Glutamatergic neuron (in vitro differentiated cells): ENCODE results near the gene RSPH3. TPM values are rescaled to one million over a fixed set of nuclear protein-coding genes. Genes with fewer than 3 reads are reported as not detected.

Experiments used
- DNase-seq: peaks from one replicate; pipeline ENCODE4 v3.0.0; 2022
- H3K27ac Mint-ChIP-seq: one replicate; pipeline ENCODE4 v1.8.0; 2020; ENCODE audit warnings: mild to moderate bottlenecking, mixed read lengths, inconsistent platforms; ENCODE audit not compliant: unreplicated experiment
- H3K27me3 Mint-ChIP-seq: one replicate; pipeline ENCODE4 v1.8.0; 2020; ENCODE audit warnings: mild to moderate bottlenecking, moderate library complexity, mixed read lengths, inconsistent platforms; ENCODE audit not compliant: unreplicated experiment
- H3K36me3 Mint-ChIP-seq: one replicate; pipeline ENCODE4 v1.8.0; 2020; ENCODE audit warnings: mild to moderate bottlenecking, mixed read lengths, inconsistent platforms; ENCODE audit not compliant: unreplicated experiment
- H3K4me1 Mint-ChIP-seq: one replicate; pipeline ENCODE4 v1.8.0; 2020; ENCODE audit warnings: mild to moderate bottlenecking, low read depth, mixed read lengths, inconsistent platforms; ENCODE audit not compliant: unreplicated experiment
- H3K4me3 Mint-ChIP-seq: one replicate; pipeline ENCODE4 v1.8.0; 2020; ENCODE audit warnings: mild to moderate bottlenecking, mixed read lengths, inconsistent platforms; ENCODE audit not compliant: unreplicated experiment
- H3K9me3 Mint-ChIP-seq: one replicate; pipeline ENCODE4 v1.8.0; 2020; ENCODE audit warnings: mild to moderate bottlenecking, moderate library complexity, mixed read lengths, inconsistent platforms; ENCODE audit not compliant: unreplicated experiment
- CTCF ChIP-seq: fragments of 200-600 bp; sonication (generic); IDR thresholded peaks from one replicate; pipeline ENCODE4 v1.5.0; 2021; ENCODE audit not compliant: partially characterized antibody, unreplicated experiment
- total RNA-seq: library from RNA; stranded (reverse); fragmentation: NEBNext Ultra II Directional; extraction: Animal tissue kit (Norgen Biotek cat#: 25700); gene quantifications from one replicate; pipeline ENCODE4 v1.2.1, GENCODE V29; 2021; ENCODE audit not compliant: unreplicated experiment

The RSPH3 gene
- total RNA-seq, 1 donor from 2014 or later, result 4.6 TPM

- no peak overlapping the region for H3K27ac Mint-ChIP-seq
- no peak for DNase-seq
- H3K27me3 Mint-ChIP-seq, result no peaks in the 10 kb centered on the region
- TF ChIP-seq CTCF, result no peak
- peaks cover 14% of the 10 kb centered on the region for H3K4me1 Mint-ChIP-seq
- no peak overlapping the region for H3K4me3 Mint-ChIP-seq
- H3K36me3 Mint-ChIP-seq, result no peaks in the 10 kb centered on the region
- no peaks in the 10 kb centered on the region for H3K9me3 Mint-ChIP-seq
Observed at GRCh38 chr6:159043947-159044346, 43.9 kb upstream of the RSPH3 start.

- Mint-ChIP-seq H3K36me3 (no peaks in the 10 kb centered on the region), H3K27ac (no peak overlapping the region)
- no peak for DNase-seq
Observed at GRCh38 chr6:159043251-159043650, 43.2 kb upstream of the RSPH3 start.

DNA sequence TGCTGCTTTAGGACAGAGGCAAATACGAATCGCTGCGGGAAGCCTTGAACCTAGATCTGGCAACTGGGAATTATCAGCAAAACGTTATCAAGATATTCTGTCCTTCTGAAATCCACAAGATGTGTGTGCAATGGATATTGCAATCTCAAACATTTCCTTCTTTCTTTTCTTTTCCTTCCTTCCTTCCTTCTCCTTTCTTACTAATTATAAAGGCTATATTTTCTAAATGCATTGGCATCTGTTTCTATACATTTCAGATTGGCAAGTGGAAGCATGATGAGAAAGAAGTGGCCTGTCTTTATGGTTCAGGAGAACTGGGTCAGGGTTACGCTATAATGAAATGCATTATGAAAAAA is 42.8 kb upstream of the RSPH3 start:
- no peaks in the 10 kb centered on the region for H3K9me3 Mint-ChIP-seq
- no peaks in the 10 kb centered on the region for H3K36me3 Mint-ChIP-seq
- H3K27me3 Mint-ChIP-seq, result no peaks in the 10 kb centered on the region
- peaks cover 18% of the 10 kb centered on the region for H3K4me1 Mint-ChIP-seq
- peak; percentile 58 for TF ChIP-seq CTCF
- no peak for DNase-seq
- no peak overlapping the region for H3K4me3 Mint-ChIP-seq
- H3K27ac Mint-ChIP-seq, result no peak overlapping the region

More at GRCh38 chr6:159043251-159043650, 43.2 kb upstream of the RSPH3 start:
- H3K9me3 Mint-ChIP-seq, result no peaks in the 10 kb centered on the region
- H3K4me1 Mint-ChIP-seq, result peaks cover 18% of the 10 kb centered on the region
- H3K4me3 Mint-ChIP-seq, result no peak overlapping the region
- TF ChIP-seq CTCF, result no peak
- no peaks in the 10 kb centered on the region for H3K27me3 Mint-ChIP-seq

DNA sequence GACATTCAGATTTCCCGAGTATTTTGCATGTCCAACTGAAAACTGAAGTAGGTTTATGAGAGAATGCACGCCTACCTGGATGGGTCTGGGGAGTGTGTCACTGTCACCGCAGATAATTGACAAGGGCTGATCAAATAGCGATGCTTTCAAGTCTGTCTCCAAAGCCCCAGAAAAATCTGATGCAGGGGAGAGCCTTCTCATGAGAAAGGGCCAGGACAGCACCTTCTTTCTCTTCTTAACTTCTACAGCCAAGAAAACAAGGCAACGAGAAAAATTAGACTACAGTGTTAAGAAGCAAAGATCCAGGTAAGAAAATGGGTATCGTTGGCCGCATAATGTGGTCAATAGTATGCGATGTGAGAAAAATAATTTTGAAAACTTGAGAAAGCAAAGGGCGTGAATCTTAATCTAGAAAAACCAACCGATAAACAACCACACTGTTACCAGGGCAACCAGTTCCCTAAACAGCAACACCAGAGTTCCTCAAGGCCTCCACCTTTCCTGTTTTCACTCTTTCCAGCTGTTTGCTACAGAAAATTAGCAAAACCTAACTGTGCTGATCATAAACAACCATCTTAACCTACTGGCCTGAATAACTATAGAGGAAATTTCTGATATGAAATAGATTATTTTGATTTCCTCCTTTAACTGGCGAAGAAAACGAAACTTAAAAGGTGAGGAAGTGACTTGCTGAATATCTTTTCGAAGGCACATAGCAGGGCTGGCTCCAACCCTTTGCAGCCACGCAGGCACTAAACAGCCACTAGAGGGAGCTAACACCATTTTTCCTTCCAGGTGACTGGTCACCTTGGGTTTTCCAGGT is 42.2 kb upstream of the RSPH3 start:
- no peaks in the 10 kb centered on the region for H3K36me3 Mint-ChIP-seq
- no peaks in the 10 kb centered on the region for H3K27me3 Mint-ChIP-seq
- no peaks in the 10 kb centered on the region for H3K9me3 Mint-ChIP-seq
- TF ChIP-seq CTCF, result peak; percentile 93
- H3K4me1 Mint-ChIP-seq, result peaks cover 18% of the 10 kb centered on the region
- H3K4me3 Mint-ChIP-seq, result no peak overlapping the region
- no peak overlapping the region for H3K27ac Mint-ChIP-seq
- DNase-seq, result peak; percentile 57

DNA sequence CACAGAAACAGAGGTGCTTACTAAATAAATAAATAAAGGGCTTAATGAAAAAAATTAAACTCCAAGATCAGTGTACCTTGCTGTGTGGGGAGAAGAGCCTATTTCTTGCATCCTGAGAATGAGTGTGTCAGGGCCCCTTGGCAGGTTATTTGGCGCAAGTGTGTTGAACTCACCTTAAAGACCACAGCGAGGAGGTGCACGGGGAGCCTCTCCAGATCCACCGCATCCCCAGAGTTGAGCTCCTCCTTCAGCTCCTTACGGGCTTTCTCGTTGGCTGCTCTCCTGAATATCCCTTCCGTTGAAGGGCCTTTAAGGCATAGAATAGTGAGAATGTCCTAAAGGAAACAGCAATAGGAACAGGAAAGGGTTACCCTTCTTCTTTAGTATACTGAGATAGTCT is 41.2 kb upstream of the RSPH3 start:
- no peak for TF ChIP-seq CTCF
- DNase-seq, result no peak
- Mint-ChIP-seq H3K27ac (no peak overlapping the region), H3K9me3 (no peaks in the 10 kb centered on the region), H3K27me3 (no peaks in the 10 kb centered on the region), H3K36me3 (no peaks in the 10 kb centered on the region), H3K4me1 (peaks cover 18% of the 10 kb centered on the region), H3K4me3 (no peak overlapping the region)
